ENCODE results near the gene PSMA2.

The PSMA2 gene

GRCh38 chr7:42922017-42922753 lies 9.8 kb downstream of the PSMA2 start:
- H3K4me3 ChIP-seq (ENCODE audit: low read depth, low read length) = no peak overlapping the region
- no peak for DNase-seq (ENCODE audit: low read depth)
- no peak for TF ChIP-seq CTCF (IDR thresholded peaks at IDR 0.05; ENCODE audit: insufficient read depth, low read depth, low read length, missing control alignments)

GRCh38 chr7:42915356-42915755 lies 16.6 kb downstream of the PSMA2 start:
- TF ChIP-seq CTCF (IDR thresholded peaks at IDR 0.05; ENCODE audit: insufficient read depth, low read depth, low read length, missing control alignments) = no peak
- DNase-seq (ENCODE audit: low read depth) = no peak
- H3K4me3 ChIP-seq (ENCODE audit: low read depth, low read length) = no peak overlapping the region

GRCh38 chr7:42914421-42915045 lies 17.4 kb downstream of the PSMA2 start:
- TF ChIP-seq CTCF (IDR thresholded peaks at IDR 0.05; ENCODE audit: insufficient read depth, low read depth, low read length, missing control alignments) = no peak
- no peak overlapping the region for H3K4me3 ChIP-seq (ENCODE audit: low read depth, low read length)
- no peak for DNase-seq (ENCODE audit: low read depth)

GRCh38 chr7:42914009-42914408 lies 18.0 kb downstream of the PSMA2 start:
- no peak for TF ChIP-seq CTCF (IDR thresholded peaks at IDR 0.05; ENCODE audit: insufficient read depth, low read depth, low read length, missing control alignments)
- no peak overlapping the region for H3K4me3 ChIP-seq (ENCODE audit: low read depth, low read length)
- DNase-seq (ENCODE audit: low read depth) = no peak

GRCh38 chr7:42913591-42913990 lies 18.4 kb downstream of the PSMA2 start:
- no peak for DNase-seq (ENCODE audit: low read depth)
- no peak overlapping the region for H3K4me3 ChIP-seq (ENCODE audit: low read depth, low read length)
- no peak for TF ChIP-seq CTCF (IDR thresholded peaks at IDR 0.05; ENCODE audit: insufficient read depth, low read depth, low read length, missing control alignments)

- H3K4me3 ChIP-seq (ENCODE audit: low read depth, low read length) = peak within 1 kb of the TSS; percentile 76
- TF ChIP-seq CTCF (IDR thresholded peaks at IDR 0.05; ENCODE audit: insufficient read depth, low read depth, low read length, missing control alignments) = no peak
- DNase-seq (ENCODE audit: low read depth) = peak; percentile 96
Observed at GRCh38 chr7:42911454-42912447, 20.2 kb downstream of the PSMA2 start, which contains the start of gene C7orf25. C7orf25 (minus strand) TSS chr7:42912070; CDS start chr7:42910900, 1,170 bp downstream.
